ENCODE data around the gene NR6A1.
A peak's percentile ranks its signal among the peaks of the same experiment; 100 is the strongest.

The NR6A1 gene

DNA sequence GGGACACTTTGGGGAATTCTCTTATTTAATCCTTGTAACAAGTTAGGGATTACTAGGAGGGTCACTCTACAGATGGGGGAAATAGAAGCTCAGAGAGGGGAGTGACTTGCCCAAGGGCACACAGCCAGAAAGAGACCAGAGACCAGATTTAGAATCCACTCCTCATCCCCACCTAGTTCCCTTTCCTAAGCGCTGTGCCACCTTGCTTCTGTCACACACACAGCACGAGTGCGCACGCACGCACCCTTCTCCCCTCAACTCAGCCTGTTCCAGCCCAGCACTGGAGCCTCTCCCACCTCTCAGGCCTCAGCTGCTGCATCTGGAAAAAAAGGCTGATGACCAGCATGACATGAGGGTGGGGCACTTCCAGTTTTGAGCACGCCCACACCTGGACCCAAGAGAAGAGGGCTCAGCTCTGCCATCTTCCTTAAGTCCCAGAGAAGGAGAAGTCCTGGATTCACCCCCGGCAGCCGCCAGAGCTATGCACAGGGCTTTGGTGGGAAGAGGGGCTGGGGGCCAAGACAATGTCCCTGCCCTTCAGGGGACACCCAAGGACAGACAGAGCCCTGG, 282.4 kb downstream of the NR6A1 start:
- DNase-seq (ENCODE audit: low read depth), result no peak

DNA sequence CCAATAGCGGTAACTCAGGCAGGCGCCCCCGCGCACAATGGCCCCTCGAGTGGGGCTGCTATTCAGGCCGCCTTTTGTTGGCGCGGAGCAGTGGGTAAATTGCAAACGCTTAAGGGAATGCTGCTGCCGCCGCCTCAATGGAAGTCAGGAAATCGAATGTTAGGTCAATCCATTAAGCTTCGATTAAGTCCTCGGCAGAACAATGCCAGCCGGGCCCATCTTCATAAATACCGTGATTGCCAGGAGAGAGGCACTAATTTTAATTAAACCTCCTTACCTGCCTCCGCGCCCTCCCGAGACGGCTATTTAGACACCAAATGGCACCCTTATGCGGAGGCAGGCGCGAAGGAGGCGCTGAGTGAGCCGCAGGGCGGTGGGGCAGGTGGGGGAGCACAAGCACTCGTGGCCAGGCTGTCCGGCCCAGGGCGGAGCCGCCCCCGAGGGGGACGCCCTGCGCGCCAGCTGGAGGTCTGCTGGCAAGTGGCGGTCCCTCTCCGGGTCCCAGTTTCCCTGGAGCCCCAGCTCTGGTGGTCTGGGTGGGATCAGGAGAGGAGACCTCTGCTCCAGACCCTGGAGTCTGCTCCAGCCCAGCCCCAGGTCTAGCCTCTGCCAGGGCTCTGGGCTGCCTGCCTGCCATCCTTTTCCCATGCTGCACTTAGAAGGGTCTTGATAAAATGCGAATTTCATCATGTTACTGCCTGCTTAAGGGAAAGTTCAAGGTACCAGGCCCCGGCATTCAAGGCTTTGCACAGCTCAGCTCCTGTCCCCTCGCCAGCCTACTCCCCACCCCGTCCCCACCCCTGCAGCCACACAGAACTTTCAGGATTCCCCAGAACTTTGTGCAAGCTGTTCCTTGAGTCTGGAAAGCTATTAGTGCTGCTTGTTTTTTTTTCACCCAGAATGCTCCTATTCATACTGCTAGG, 283.6 kb downstream of the NR6A1 start:
- no peak for DNase-seq (ENCODE audit: low read depth)

DNA sequence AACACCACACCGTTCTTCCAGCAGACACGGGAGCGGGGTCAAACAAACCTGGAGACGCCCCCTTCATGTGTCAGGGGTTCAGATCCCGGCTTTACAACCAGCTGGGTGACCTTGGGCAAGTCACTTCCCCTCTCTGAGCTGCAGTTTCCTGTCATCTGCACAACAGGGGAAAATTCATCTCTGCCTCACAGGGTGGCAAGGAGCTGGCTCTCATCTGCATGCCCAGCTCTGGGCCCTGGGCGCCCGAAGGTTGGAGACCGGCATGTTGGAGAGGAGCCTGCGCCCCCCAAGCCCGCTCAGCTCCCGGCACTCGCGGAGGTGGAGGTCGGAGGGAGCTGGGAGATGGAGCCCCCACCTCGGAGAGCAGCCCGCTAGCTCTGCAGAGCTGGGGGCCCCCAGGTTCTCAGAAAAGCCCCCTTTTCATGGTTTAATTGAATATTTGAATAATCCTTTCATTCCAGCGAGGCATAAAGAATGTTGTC, 284.3 kb downstream of the NR6A1 start:
- no peak for DNase-seq (ENCODE audit: low read depth)

DNA sequence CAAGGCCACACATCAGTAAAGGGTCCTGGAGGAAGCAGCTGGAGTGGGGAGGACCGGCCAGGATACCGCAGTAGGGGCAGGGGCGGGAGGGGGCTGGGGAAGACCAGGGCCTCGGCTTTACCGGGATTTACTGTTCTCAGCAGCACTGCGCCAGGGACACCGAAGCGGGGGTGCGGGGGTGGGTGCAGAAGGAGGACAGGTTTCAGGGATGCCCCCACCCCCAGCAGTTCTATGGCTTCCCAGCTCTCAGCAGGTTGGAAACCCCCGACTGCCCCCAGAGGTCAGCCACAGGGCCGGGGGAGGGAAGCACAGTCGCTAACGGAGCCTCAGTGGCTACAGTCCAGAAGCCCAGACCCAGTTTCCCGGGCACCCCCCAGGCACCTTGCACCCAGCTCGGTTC, 285.2 kb downstream of the NR6A1 start:
- no peak for DNase-seq (ENCODE audit: low read depth)

DNA sequence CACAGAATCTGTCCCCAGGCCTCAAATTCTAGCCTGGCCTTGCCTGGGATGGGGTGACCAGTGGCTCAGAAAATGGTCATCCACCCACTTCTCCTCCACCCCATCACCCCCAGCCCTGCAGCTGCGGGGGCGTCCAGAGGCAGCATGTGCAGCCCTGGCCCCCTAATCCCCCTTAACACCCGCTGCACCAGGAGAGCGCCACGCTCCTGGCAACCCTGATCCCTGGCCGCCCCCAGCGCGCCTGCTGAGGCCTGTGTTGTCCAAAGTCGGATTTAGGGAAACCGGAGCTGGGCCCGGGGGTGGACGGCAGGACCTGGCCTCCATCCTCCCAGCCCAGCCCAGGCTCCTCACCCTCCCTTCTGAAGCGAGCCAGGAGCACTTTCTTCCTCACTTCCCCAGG, 285.9 kb downstream of the NR6A1 start:
- DNase-seq (ENCODE audit: low read depth), result no peak

DNA sequence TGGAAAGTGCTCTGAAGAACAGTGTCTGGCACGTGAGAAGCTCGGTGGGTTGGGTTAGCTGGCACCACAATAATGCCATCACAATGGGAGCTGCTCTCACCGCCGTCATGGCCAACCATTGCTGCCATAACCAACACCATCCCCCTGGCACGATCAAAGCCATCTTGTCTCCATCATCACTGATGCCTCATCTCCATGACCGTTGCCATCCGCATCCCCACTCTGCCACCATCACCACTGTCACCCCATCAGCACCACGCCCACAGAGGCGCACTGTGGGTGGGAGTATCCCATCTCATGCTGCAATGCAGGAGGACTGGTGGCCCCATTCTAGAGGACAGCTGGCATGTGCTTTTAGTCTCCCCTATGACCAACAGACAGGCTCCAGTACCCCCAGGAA, 287.6 kb downstream of the NR6A1 start:
- DNase-seq (ENCODE audit: low read depth), result no peak

DNA sequence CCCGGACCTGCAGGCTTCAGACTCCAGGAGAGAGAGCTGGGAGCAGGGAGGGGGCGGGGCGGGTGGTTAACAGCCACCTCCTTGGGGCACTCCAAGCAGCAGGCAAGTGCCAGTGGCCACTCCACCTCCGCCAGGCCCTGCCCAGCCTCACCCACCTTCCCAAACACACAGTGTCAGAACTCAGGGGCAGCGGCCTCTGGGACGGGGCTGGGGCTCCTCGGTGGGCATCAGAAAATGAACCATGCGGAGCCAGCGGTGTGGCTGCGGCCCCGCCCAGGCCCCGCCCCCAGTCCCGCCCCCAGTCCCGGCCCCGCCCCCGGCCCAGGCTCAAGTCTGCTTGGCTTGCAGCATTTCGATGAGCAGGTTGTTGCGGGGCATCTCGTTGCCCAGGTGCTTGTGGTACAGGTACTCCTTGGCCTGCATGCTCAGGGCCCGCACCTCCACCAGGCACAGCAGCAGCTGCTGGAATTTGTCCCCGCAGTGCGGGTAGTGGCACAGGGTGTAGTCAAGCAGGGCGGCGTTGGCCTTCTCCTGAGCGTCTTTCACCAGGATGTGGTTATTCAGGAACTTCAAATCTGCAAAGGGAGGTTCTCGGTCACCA, 288.6 kb downstream of the NR6A1 start:
- no peak for DNase-seq (ENCODE audit: low read depth)

DNA sequence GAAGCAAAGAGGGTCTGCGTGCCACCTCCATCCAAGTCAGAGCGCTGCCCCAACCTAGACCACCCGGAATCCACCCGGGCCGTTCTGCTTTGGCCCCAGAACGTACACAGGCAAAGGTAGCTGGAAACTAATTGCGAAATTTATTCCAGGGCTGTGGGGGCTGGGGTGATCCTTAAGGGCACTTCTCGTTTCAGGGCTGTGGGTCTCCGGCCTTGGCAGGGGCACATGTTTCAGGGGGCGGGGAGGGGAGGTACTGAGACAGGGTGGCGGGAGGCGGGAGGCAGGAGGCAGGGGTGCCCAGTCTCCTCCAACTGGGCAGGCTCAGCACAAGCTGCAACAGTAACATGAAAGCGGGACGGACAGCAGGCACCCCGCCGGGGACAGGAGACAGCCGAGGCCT, 290.0 kb downstream of the NR6A1 start:
- DNase-seq (ENCODE audit: low read depth), result no peak

DNA sequence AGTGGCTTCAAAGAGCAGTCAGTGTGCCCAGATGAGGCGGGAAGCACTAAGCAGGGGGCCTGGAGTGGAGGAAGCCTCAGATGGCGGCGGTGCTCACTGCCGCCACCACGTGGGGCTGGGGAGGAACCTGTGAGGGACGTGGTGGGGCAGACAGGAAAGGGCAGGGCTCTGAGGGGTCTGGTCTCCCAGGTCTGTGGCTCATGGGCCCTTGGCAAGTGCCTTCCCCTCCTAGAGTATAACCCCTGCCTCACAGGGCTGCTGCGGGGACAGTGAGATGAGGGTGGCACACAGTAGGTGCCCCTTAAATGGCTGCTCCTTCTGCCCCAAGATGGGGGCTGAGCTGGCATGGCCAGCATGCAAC, 290.5 kb downstream of the NR6A1 start:
- peak; percentile 22 for DNase-seq (ENCODE audit: low read depth)

DNA sequence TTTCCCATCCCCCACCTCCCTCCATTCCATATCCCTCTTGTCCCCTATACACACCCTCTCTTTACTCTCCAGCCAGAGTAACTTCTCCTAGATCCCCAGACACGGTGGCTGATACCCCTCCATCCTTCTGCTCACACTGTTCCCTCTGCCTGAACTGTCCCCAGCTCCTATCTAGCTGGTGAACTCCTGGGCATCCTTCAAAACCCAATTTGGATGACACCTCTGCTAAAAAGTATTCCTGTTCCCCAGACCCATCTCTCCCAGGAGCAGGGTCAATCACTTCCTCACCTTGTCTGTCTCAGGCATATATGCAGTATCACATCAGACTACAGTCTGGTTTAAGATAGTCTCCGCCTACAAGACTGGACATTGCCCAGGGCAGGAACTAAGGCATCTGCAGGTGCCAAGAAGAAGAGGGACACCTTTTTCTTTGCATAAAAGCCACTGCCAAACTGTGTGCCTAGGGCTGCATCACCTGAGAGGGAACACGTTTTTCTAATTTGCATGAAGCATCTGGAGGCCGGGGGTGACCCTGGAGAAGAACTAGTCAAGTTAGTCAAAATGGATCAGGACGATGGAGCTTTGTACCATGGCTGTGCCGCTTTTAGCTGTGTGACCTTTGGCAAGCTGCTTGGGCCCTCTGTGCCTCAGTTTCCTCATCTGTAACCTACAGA, 291.0 kb downstream of the NR6A1 start:
- no peak for DNase-seq (ENCODE audit: low read depth)

DNA sequence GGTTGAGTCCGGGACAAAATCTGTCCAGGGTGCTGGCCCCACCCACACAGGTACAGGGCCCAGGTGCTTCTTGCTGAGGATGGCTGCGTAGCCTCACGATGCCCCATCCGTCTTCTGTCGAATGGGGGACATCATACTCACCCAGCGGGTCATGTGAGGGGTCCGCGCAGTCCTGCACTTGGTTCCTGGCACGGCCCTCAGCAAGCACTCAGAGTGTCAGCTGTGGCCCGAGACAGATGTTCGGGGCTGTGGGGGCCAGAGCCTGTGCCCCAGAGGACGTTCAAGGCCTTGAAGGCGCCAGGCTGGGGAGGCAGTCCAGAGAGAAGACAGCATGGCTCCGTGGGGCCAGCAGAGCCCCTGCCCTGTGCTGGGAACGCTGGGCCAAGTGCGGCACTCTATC, 291.7 kb downstream of the NR6A1 start:
- no peak for DNase-seq (ENCODE audit: low read depth)

DNA sequence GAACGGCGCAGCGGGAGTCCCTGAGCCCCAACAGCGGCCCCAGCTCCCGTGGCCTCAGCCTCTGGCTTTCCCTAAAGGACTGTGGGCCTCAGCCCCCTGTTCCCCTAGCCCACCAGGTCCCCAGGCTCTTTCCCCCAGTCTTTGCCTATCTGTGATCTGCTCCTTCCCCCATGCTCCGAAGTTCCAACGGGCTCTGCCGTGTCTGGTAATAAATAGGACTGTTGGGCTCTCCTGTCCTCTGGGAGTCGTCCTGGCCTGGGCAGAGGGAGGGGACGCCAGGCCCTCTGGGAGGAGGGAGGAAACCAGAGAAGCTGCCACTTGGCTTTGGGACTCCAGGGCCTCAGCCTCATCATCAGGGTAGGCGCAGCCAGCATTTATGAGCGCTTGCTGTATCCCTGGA, 292.8 kb downstream of the NR6A1 start:
- DNase-seq (ENCODE audit: low read depth), result no peak

DNA sequence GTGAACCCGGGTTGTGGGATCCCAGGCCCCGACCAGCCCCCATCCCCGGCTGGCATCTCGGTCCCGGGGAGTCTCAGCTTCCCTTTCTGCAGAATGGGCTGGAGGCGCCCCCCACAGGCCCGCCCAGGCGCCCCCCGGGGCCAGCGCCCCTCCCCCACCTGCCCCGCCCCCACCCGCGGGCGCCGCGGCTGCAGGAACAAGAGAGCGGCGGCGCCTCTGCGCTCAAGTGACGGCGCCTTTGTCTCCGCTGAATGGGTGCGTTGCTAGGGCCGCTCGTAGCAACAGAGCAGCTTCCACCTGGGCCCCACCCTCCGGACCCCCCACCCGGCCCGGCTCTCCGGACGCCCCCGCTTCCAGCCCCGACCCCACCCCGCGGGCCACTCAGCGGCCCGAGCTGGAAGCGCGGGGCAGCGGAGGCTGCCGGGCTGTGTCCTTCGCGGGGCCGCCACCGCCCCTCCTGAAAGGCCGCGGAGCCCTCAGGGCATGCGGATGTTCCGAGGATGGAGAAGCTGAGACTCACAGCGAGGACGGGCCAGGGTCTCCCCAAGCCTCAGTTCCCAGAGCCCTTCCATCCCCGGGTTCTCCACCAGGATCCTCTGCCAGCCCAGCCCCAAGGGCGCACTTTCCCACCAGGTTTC, 293.3 kb downstream of the NR6A1 start:
- DNase-seq (ENCODE audit: low read depth), result no peak

DNA sequence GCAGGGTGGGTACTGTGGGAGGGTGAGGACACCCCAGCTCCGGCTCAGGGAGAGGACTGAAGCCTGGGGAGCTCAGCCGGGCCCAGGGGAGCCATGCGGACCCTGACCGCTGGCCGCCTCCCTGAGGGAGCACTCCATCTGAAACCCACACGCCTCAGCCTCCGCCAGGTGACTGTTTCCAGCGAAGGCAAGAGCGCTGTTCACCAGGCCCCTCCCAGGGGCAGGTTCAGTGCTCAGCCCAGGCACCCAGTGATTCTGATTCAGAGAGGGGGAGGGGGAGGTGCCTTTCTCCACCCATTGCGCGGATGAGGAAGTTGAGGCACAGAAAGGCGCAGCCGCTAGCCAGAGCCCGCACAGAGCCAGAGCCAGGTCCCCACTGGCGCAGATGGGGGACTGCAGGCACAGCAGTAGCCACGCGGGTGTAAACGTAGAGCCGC, 293.9 kb downstream of the NR6A1 start:
- no peak for DNase-seq (ENCODE audit: low read depth)

DNA sequence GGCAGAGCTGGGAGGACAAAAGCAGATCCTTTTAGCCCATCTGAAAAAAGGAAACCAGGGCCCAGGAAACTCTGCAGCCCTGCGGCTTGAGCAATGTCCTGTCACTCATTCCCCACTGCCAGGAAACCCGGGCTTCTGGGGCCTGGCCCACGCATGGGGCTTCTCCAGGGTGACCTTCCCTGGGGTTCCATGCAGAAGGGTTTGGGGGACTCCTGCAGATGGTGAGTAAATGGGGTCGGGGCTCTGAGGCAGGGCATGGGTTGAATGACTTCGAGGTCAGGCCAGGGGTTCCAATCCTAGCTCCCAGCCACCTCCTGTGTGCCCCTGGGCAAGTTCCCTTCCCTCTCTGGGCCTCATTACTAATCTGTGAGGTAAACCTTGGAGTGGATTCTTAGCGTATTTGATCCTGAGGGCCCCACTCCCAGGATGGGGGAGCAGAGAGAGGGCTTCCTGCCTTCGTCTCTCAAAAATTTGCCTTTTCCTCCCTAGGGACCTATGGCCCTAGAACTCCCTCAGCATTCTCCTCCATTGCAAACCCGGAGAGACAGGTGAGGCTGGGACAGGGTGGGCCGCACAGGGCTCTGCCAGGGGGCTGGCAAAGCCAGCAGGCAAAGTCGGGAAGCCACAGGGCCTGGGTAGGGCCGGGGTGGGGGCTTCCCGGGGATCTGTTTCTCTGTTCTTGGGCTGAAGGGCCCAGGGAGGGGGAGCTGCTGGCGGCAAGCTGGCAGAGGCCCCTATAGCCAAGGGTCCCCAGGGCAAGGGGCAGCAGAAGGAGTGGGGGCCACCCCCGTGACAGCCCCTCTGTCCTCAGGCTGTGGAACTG, 295.0 kb downstream of the NR6A1 start:
- no peak for DNase-seq (ENCODE audit: low read depth)

DNA sequence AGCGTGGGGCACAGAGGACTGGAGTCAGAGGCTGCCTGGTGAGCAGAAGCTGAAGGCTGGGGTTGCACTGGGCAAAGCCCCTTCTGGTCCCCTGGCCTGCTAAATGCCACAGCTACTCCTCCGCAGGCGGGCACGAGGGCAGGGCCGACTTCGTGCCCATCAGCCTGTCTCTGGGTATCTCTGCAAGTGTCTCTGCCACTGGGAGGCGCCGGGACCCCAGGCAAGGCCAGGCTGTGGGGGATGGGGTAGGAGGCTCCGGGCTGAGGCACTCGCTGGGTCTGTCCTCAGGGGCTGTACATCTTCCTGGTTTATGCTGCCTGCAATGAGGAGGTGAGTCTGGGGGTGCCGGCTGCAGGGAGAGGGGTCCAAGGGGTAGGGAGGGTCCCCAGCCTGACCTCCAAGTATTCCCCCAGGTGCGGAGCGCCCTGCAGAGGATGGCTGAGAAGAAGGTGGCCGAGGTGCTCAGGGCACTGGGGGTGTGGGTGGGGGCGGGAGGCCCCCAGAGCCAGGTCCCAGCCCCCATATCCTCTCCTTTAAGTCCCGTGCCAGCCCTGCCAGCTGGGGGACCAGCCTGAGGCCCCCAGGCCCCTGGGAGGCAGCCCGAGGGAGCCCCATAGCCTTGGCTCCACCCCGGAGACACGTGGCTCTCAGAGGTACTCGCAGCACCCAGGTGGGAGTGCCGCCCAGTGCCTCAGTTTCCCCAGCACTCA, 295.8 kb downstream of the NR6A1 start:
- DNase-seq (ENCODE audit: low read depth), result no peak

DNA sequence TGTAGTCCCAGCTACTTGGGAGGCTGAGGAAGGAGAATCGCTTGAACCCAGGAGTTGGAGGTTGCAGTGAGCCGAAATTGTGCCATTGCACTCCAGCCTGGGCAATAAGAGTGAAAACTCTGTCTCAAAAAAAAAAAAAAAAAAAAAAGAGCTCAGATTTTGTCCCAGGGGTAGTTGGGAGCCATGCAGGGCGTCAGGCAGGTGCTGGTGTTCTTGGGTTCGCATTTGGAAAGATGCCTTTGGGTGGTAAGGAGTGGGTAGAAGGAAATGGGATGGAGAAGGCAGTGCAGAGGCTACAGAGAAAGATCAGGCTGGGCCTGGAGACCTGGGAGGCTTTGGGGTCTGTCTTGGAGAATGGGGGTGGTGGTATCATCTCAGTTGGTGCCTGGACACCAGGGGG, 297.0 kb downstream of the NR6A1 start:
- no peak for DNase-seq (ENCODE audit: low read depth)

DNA sequence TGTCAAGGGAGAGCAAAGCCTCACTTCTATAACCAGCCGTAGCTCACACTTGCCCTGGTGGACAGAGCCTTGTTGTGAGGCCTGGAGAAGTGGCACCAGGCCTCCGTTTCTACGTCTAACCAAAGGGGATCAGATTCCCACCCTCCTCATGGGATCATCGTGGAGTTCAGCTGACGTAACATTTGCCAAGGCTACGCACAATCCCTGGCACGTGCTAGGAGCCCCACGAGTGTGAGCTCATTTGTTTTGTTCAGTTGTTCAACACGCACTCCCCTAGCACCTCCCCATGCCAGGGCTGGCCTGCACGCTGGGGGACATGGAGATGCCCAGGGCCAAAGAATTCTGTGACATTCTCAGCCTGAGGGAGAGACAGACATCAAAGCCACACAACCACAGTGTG, 297.8 kb downstream of the NR6A1 start:
- DNase-seq (ENCODE audit: low read depth), result no peak

DNA sequence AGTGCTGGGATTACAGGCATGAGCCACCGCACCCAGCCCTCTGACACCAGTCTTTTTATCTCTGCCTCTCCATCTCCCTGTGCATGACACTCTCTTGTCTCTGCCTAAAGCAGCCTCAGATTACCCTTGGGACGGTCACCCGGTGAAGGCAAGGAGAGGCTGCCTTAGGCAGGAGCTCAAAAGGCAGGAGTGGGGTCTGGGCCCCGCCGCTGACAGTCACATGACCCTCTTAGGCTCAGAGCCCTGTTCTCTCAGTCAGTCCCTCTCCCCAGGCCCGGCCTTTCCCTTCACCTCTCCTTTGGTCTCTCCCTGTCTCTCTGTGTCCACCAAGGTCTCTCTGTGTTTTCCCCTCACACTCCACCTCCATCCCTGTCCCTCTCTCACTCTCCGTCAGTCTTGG, 298.3 kb downstream of the NR6A1 start:
- DNase-seq (ENCODE audit: low read depth), result no peak

DNA sequence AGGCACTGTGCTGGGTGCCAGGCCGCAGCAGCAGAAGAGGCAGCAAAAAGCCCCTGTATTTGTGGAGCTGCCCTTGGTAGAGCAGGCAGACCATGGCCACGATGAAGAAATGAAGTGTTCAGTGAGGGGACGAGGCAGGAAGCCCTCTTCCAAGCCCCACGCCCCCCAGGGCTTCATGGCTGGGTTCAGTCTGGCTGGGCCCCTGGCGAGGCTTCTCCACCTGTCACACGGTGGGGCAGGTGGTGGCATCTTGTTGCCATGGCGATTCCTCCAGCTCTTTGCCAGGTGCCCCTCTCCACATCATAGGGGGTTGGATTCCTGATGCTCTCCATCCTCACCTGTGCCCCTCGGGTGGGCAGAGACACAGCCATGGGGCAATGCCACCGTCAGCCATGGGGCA, 299.4 kb downstream of the NR6A1 start:
- DNase-seq (ENCODE audit: low read depth), result no peak

DNA sequence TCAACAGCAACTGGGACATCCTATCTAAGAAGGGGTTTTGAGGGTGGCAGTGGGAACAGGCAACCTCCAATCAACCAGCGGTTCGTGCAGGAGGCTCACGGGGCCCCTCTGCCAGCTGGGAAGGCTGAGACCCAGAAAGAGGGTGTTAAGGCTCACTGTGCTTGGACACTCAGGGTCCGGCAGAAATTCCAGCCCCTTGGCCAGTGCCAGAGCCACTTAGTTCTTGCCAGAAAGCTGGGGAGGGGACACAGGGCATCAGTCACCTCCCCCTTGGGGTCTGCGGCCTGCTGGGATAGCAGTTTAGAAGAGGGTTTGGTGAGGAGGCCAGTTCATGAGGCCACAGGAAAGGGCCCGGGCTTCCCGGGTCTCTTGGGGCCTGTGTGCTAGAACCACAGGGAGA, 300.4 kb downstream of the NR6A1 start:
- no peak for DNase-seq (ENCODE audit: low read depth)

Data from iris pigment epithelial cell (primary cell).